Vagina (tissue), 2 donors: ENCODE measurements around the gene SLC9C2.

ENCODE experiments used
- CTCF ChIP-seq, 3 experiments: fragments of 450-650 bp in 2 of 3; fragments of 200-600 bp in 1 of 3; sonication (generic) in 1 of 3; IDR thresholded peaks; one replicate each; pipeline ENCODE4 v1.5.1; 2017 to 2019; ENCODE audit warnings: antibody characterized with exemption in 3 of 3, mild to moderate bottlenecking in 2 of 3, moderate library complexity in 2 of 3
- POLR2AphosphoS5 ChIP-seq, 2 donors: sonication (generic); formaldehyde crosslinking; IDR thresholded peaks; one replicate each; pipeline ENCODE4 v1.9.0; 2017; ENCODE audit warnings: antibody characterized with exemption in 2 of 2, mild to moderate bottlenecking in 2 of 2, low read depth in 1 of 2; ENCODE audit not compliant: insufficient read depth in 1 of 2

DNA sequence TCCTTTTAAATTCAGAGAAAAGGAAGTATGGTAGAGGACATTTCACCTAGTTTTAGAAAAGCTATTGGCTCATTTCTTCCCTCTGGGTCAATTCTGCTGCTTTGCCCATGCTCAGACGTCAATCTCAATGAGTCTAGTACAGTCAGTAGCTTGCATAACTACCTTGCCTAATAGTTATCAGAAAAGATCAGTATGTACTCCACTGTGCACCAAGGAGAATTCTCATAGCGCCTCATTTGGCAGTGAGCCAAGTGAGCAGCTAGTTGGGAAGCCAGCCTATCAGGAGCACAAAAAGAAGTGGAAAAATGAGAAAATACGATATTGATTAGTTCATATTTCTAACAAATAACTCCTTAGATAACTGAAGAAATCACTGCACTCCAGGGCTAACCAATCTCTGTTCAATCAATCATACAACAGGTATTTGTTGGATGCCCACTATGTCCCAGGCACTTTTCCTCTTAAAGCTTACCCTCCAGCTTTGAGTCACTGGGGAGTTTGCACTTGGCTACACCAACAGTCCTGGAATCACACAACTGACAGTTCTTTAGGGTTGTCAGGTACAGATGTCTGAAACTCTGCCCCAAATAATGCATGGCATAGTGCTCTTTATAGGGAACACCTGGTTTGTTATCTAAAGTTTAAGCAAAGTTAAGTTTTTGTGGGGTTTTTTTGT is 75.6 kb downstream of the SLC9C2 start:
- TF ChIP-seq POLR2AphosphoS5 (IDR thresholded peaks at IDR 0.05; ENCODE audit: insufficient read depth in 1 of 2, low read depth in 1 of 2) (no peak), CTCF (IDR thresholded peaks at IDR 0.05) (no peak)
